ENCODE measurements around the gene TBC1D22A.
A peak's percentile ranks its signal among the peaks of the same experiment; 100 is the strongest.
"Not testable (repeated sequence)": the region's sequence is repeated elsewhere in the genome, so short reads cannot be mapped to it uniquely, and the experiment has no call there.

TBC1D22A gene

GRCh38 chr22:46815132-46815531 is 52.7 kb downstream of the TBC1D22A start:
- no peak for DNase-seq

GRCh38 chr22:46815559-46815895 is 53.1 kb downstream of the TBC1D22A start:
- no peak for DNase-seq

GRCh38 chr22:46815896-46816731 is 53.7 kb downstream of the TBC1D22A start:
- DNase-seq: no peak

- DNase-seq: not testable (repeated sequence)
Measured at GRCh38 chr22:46817390-46817789, 54.9 kb downstream of the TBC1D22A start.

- no peak for DNase-seq
Measured at GRCh38 chr22:46823248-46823647, 60.8 kb downstream of the TBC1D22A start.

GRCh38 chr22:46823654-46824053 is 61.2 kb downstream of the TBC1D22A start:
- DNase-seq: no peak

GRCh38 chr22:46824344-46824909 is 62.0 kb downstream of the TBC1D22A start:
- DNase-seq: no peak

GRCh38 chr22:46824980-46825544 is 62.6 kb downstream of the TBC1D22A start:
- DNase-seq: no peak

- DNase-seq: no peak
Measured at GRCh38 chr22:46826438-46827135, 64.1 kb downstream of the TBC1D22A start.

- DNase-seq: no peak
Measured at GRCh38 chr22:46827136-46827780, 64.8 kb downstream of the TBC1D22A start.

- no peak for DNase-seq
Measured at GRCh38 chr22:46827781-46828180, 65.3 kb downstream of the TBC1D22A start.

- no peak for DNase-seq
Measured at GRCh38 chr22:46828323-46828900, 66.0 kb downstream of the TBC1D22A start.

- DNase-seq: peak; percentile 51
Measured at GRCh38 chr22:46829117-46829891, 66.9 kb downstream of the TBC1D22A start.

GRCh38 chr22:46829941-46830715 is 67.7 kb downstream of the TBC1D22A start:
- no peak for DNase-seq

GRCh38 chr22:46830841-46831240 is 68.4 kb downstream of the TBC1D22A start:
- no peak for DNase-seq

- no peak for DNase-seq
Measured at GRCh38 chr22:46833228-46833627, 70.8 kb downstream of the TBC1D22A start.

GRCh38 chr22:46834021-46834737 is 71.7 kb downstream of the TBC1D22A start:
- no peak for DNase-seq

- DNase-seq: no peak
Measured at GRCh38 chr22:46835288-46835687, 72.8 kb downstream of the TBC1D22A start.

GRCh38 chr22:46835693-46836092 is 73.2 kb downstream of the TBC1D22A start:
- no peak for DNase-seq

GRCh38 chr22:46841522-46841921 is 79.1 kb downstream of the TBC1D22A start:
- DNase-seq: no peak

All from NCI-H226 (cell line).